HAP-1 (cell line): ENCODE results near the gene LCMT1.
"Not testable (repeated sequence)": the region's sequence is repeated elsewhere in the genome, so short reads cannot be mapped to it uniquely, and the experiment has no call there.

ENCODE experiments used
- DNase-seq, 2 experiments: peaks; one replicate each; pipeline ENCODE4 v3.0.0-alpha.2; 2016 to 2020; ENCODE audit warnings: low spot score in 2 of 2
- H3K27me3 ChIP-seq: fragments of 250-450 bp; sonication (Bioruptor Pico); 2 replicates; pipeline ENCODE4 v1.5.1; 2020; ENCODE audit warnings: low read depth, mild to moderate bottlenecking, moderate library complexity
- H3K36me3 ChIP-seq: fragments of 250-450 bp; sonication (Bioruptor Pico); replicated peaks from 2 replicates; pipeline ENCODE4 v1.5.1; 2020; ENCODE audit warnings: mild to moderate bottlenecking
- H3K4me1 ChIP-seq: fragments of 250-450 bp; sonication (Bioruptor Pico); 2 replicates; pipeline ENCODE4 v1.5.1; 2020; ENCODE audit warnings: mild to moderate bottlenecking
- H3K4me3 ChIP-seq: fragments of 250-450 bp; sonication (Bioruptor Pico); 2 replicates; pipeline ENCODE4 v1.5.1; 2020; ENCODE audit warnings: mild to moderate bottlenecking, moderate library complexity
- H3K9me3 ChIP-seq: fragments of 250-450 bp; sonication (Bioruptor Pico); 2 replicates; pipeline ENCODE4 v1.5.1; 2020; ENCODE audit warnings: mild to moderate bottlenecking, moderate library complexity
- in situ Hi-C: fragments of 300-500 bp; cut with MboI; formaldehyde crosslinking; loops from 3 replicates; pipeline ENCODE4 v1.14.3; 2020; ENCODE audit warnings: low sequenced_read_pairs, inconsistent platforms, mixed read lengths

Gene LCMT1

GRCh38 chr16:25111403-25112166, at the start of gene LCMT1:
Gene LCMT1, plus strand, starts transcription at chr16:25111742. Its CDS starts 142 bp downstream, at chr16:25111884.
- no peaks in the 10 kb centered on the region for H3K36me3 ChIP-seq
- H3K27me3 ChIP-seq, result no peaks in the 10 kb centered on the region
- peak within 1 kb of the TSS; percentile 91 for H3K4me3 ChIP-seq
- peaks cover 19% of the 10 kb centered on the region for H3K4me1 ChIP-seq
- in situ Hi-C loops, result no loop called here
- DNase-seq, result peak; percentile 93 to 99
- no peaks in the 10 kb centered on the region for H3K9me3 ChIP-seq

- H3K4me3 ChIP-seq, result no peak overlapping the region
- peaks cover 2% of the 10 kb centered on the region; the same call in 1 of the 2 replicates for H3K9me3 ChIP-seq
- DNase-seq, result no peak
- peaks cover 9% of the 10 kb centered on the region; the same call in 1 of the 2 replicates for H3K4me1 ChIP-seq
- H3K27me3 ChIP-seq, result no peaks in the 10 kb centered on the region
- no peaks in the 10 kb centered on the region for H3K36me3 ChIP-seq
- in situ Hi-C loops, result no loop called here
Measured at GRCh38 chr16:25063102-25063501, 48.4 kb upstream of the LCMT1 start.

GRCh38 chr16:25063865-25064264, 47.7 kb upstream of the LCMT1 start:
- no peaks in the 10 kb centered on the region for H3K27me3 ChIP-seq
- H3K4me1 ChIP-seq, result peaks cover 9% of the 10 kb centered on the region; the same call in 1 of the 2 replicates
- H3K9me3 ChIP-seq, result peaks cover 2% of the 10 kb centered on the region; the same call in 1 of the 2 replicates
- H3K4me3 ChIP-seq, result no peak overlapping the region
- no peak for DNase-seq
- in situ Hi-C loops, result no loop called here
- no peaks in the 10 kb centered on the region for H3K36me3 ChIP-seq

- in situ Hi-C loops, H3K9me3 ChIP-seq, H3K4me1 ChIP-seq, H3K27me3 ChIP-seq, H3K4me3 ChIP-seq, DNase-seq, H3K36me3 ChIP-seq: not testable (repeated sequence)
Measured at GRCh38 chr16:25064281-25064680, 47.3 kb upstream of the LCMT1 start.

GRCh38 chr16:25064937-25065336, 46.6 kb upstream of the LCMT1 start:
- no peak for DNase-seq
- Histone ChIP-seq H3K4me1 (peaks cover 9% of the 10 kb centered on the region; the same call in 1 of the 2 replicates), H3K36me3 (no peaks in the 10 kb centered on the region), H3K9me3 (peaks cover 2% of the 10 kb centered on the region; the same call in 1 of the 2 replicates), H3K27me3 (no peaks in the 10 kb centered on the region), H3K4me3 (no peak overlapping the region)
- in situ Hi-C loops, result no loop called here

- Histone ChIP-seq H3K4me3 (no peak overlapping the region), H3K36me3 (no peaks in the 10 kb centered on the region), H3K27me3 (no peaks in the 10 kb centered on the region), H3K4me1 (peaks cover 9% of the 10 kb centered on the region; the same call in 1 of the 2 replicates), H3K9me3 (peaks cover 2% of the 10 kb centered on the region; the same call in 1 of the 2 replicates)
- in situ Hi-C loops, result no loop called here
- DNase-seq, result no peak
Measured at GRCh38 chr16:25065899-25066298, 45.6 kb upstream of the LCMT1 start.

GRCh38 chr16:25066426-25066746, 45.2 kb upstream of the LCMT1 start:
- H3K4me3 ChIP-seq, result peak overlapping the region; percentile 60
- peaks cover 9% of the 10 kb centered on the region; the same call in 1 of the 2 replicates for H3K4me1 ChIP-seq

GRCh38 chr16:25066747-25067631, 44.6 kb upstream of the LCMT1 start:
- in situ Hi-C loops, result no loop called here
- peak; percentile 74 to 88 for DNase-seq
- Histone ChIP-seq H3K4me3 (peak overlapping the region; percentile 60), H3K27me3 (no peaks in the 10 kb centered on the region), H3K4me1 (peaks cover 9% of the 10 kb centered on the region; the same call in 1 of the 2 replicates), H3K9me3 (peaks cover 2% of the 10 kb centered on the region; the same call in 1 of the 2 replicates), H3K36me3 (no peaks in the 10 kb centered on the region)

More at GRCh38 chr16:25066426-25066746, 45.2 kb upstream of the LCMT1 start:
- Histone ChIP-seq H3K9me3 (peaks cover 2% of the 10 kb centered on the region; the same call in 1 of the 2 replicates), H3K36me3 (no peaks in the 10 kb centered on the region), H3K27me3 (no peaks in the 10 kb centered on the region)
- in situ Hi-C loops, result no loop called here
- DNase-seq, result no peak

GRCh38 chr16:25073854-25074253, 37.7 kb upstream of the LCMT1 start:
- Histone ChIP-seq H3K27me3 (no peaks in the 10 kb centered on the region), H3K36me3 (no peaks in the 10 kb centered on the region), H3K4me3 (no peak overlapping the region), H3K9me3 (no peaks in the 10 kb centered on the region), H3K4me1 (peaks cover 5% of the 10 kb centered on the region)
- no peak for DNase-seq
- in situ Hi-C loops, result no loop called here

GRCh38 chr16:25078386-25078978, 33.1 kb upstream of the LCMT1 start:
- DNase-seq, result no peak
- Histone ChIP-seq H3K27me3 (no peaks in the 10 kb centered on the region), H3K4me3 (no peak overlapping the region), H3K4me1 (peaks cover 5% of the 10 kb centered on the region), H3K9me3 (no peaks in the 10 kb centered on the region), H3K36me3 (no peaks in the 10 kb centered on the region)
- in situ Hi-C loops, result no loop called here

GRCh38 chr16:25079637-25080378, 31.7 kb upstream of the LCMT1 start:
- Histone ChIP-seq H3K36me3 (no peaks in the 10 kb centered on the region), H3K27me3 (no peaks in the 10 kb centered on the region), H3K4me3 (no peak overlapping the region), H3K4me1 (peaks cover 5% of the 10 kb centered on the region), H3K9me3 (no peaks in the 10 kb centered on the region)
- in situ Hi-C loops, result no loop called here
- DNase-seq, result no peak

- H3K27me3 ChIP-seq, result no peaks in the 10 kb centered on the region
- no peak for DNase-seq
- H3K4me3 ChIP-seq, result no peak overlapping the region
- in situ Hi-C loops, result no loop called here
- H3K9me3 ChIP-seq, result no peaks in the 10 kb centered on the region
- H3K36me3 ChIP-seq, result no peaks in the 10 kb centered on the region
- H3K4me1 ChIP-seq, result peaks cover 5% of the 10 kb centered on the region
Measured at GRCh38 chr16:25080420-25081131, 31.0 kb upstream of the LCMT1 start.
